ENCODE data around the gene TRIM60.

DNA sequence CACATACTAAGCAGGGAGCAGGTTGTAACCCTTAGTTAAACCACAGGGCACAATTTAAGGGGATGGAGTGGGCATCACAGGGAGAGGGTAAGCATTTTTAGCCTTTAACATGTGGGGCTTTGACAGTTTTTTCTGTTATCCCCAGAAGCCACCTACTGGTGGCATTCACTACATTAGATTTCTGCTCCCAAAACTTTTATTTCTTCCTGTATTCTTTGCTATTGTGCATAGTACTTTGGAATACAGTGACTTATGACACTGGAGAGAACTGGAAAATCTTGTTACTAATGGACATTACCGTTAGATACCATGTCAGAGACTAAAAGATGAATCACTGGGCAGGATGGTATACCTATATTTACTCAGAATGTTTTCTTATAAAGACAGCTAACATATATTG, 29.1 kb downstream of the TRIM60 start:
- TF ChIP-seq, protein P1, sequence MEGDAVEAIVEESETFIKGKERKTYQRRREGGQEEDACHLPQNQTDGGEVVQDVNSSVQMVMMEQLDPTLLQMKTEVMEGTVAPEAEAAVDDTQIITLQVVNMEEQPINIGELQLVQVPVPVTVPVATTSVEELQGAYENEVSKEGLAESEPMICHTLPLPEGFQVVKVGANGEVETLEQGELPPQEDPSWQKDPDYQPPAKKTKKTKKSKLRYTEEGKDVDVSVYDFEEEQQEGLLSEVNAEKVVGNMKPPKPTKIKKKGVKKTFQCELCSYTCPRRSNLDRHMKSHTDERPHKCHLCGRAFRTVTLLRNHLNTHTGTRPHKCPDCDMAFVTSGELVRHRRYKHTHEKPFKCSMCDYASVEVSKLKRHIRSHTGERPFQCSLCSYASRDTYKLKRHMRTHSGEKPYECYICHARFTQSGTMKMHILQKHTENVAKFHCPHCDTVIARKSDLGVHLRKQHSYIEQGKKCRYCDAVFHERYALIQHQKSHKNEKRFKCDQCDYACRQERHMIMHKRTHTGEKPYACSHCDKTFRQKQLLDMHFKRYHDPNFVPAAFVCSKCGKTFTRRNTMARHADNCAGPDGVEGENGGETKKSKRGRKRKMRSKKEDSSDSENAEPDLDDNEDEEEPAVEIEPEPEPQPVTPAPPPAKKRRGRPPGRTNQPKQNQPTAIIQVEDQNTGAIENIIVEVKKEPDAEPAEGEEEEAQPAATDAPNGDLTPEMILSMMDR (IDR thresholded peaks at IDR 0.05; ENCODE audit: insufficient read depth, low read depth, low read length), result no peak
- TF ChIP-seq EZH2 (IDR thresholded peaks at IDR 0.05; ENCODE audit: insufficient read depth, low read length), result no peak
